GM18498 (cell line): ENCODE data around the gene MTREX.
A peak's percentile ranks its signal among the peaks of the same experiment; 100 is the strongest.

Experiments
- ATAC-seq: cut with Tn5 transposase; IDR thresholded peaks from one replicate; pipeline ENCODE4 v1.9.1; 2021; ENCODE audit warnings: mild to moderate bottlenecking, moderate library complexity; ENCODE audit not compliant: unreplicated experiment

MTREX gene

GRCh38 chr5:55324815-55325418 is 17.1 kb downstream of the MTREX start:
- peak; percentile 63 for ATAC-seq

- no peak for ATAC-seq
Observed at GRCh38 chr5:55325621-55326020, 17.8 kb downstream of the MTREX start.

- peak; percentile 44 for ATAC-seq
Observed at GRCh38 chr5:55327281-55327680, 19.5 kb downstream of the MTREX start.

- ATAC-seq: no peak
Observed at GRCh38 chr5:55331321-55331720, 23.5 kb downstream of the MTREX start.

- no peak for ATAC-seq
Observed at GRCh38 chr5:55333017-55333416, 25.2 kb downstream of the MTREX start.

- no peak for ATAC-seq
Observed at GRCh38 chr5:55333811-55334210, 26.0 kb downstream of the MTREX start.

GRCh38 chr5:55338092-55338613 is 30.4 kb downstream of the MTREX start:
- ATAC-seq: no peak

GRCh38 chr5:55338810-55339243 is 31.0 kb downstream of the MTREX start:
- ATAC-seq: peak; percentile 75

GRCh38 chr5:55343107-55343506 is 35.3 kb downstream of the MTREX start:
- no peak for ATAC-seq

- ATAC-seq: no peak
Observed at GRCh38 chr5:55343609-55344008, 35.8 kb downstream of the MTREX start.

- no peak for ATAC-seq
Observed at GRCh38 chr5:55344392-55344992, 36.7 kb downstream of the MTREX start.

- no peak for ATAC-seq
Observed at GRCh38 chr5:55345327-55345726, 37.5 kb downstream of the MTREX start.

GRCh38 chr5:55347786-55348185 is 40.0 kb downstream of the MTREX start:
- ATAC-seq: no peak

- no peak for ATAC-seq
Observed at GRCh38 chr5:55350754-55351153, 43.0 kb downstream of the MTREX start.

GRCh38 chr5:55356896-55357295 is 49.1 kb downstream of the MTREX start:
- ATAC-seq: no peak

- ATAC-seq: no peak
Observed at GRCh38 chr5:55360190-55360589, 52.4 kb downstream of the MTREX start.

- no peak for ATAC-seq
Observed at GRCh38 chr5:55363856-55364255, 56.1 kb downstream of the MTREX start.

GRCh38 chr5:55364537-55365055 is 56.8 kb downstream of the MTREX start:
- peak; percentile 87 for ATAC-seq

- ATAC-seq: no peak
Observed at GRCh38 chr5:55370291-55370925, 62.6 kb downstream of the MTREX start.

- ATAC-seq: no peak
Observed at GRCh38 chr5:55371145-55371544, 63.4 kb downstream of the MTREX start.

GRCh38 chr5:55372130-55372925 is 64.5 kb downstream of the MTREX start:
- no peak for ATAC-seq
